OCI-LY1 (cell line): ENCODE results near the gene CFHR3.

Source experiments
- H2AFZ ChIP-seq: fragments of 200-600 bp; sonication (generic), shearing (Covaris generic); 2 replicates; pipeline ENCODE4 v1.6.0; 2014; ENCODE audit warnings: antibody characterized with exemption, mild to moderate bottlenecking, low read length
- H3F3A ChIP-seq: fragments of 200-600 bp; sonication (generic), shearing (Covaris generic); 2 replicates; pipeline ENCODE4 v1.6.0; 2014; ENCODE audit warnings: mild to moderate bottlenecking, antibody characterized with exemption, low read length, moderate library complexity; ENCODE audit not compliant: insufficient read depth
- H3K27ac ChIP-seq: fragments of 200-600 bp; sonication (generic); 2 replicates; pipeline ENCODE4 v1.5.1; 2014; ENCODE audit warnings: low read length, mixed run types, mild to moderate bottlenecking, low read depth; ENCODE audit not compliant: poor library complexity, severe bottlenecking
- H3K27me3 ChIP-seq: fragments of 200-600 bp; sonication (generic); 2 replicates; pipeline ENCODE4 v1.6.0; 2014; ENCODE audit warnings: antibody characterized with exemption, mild to moderate bottlenecking, low read length, moderate library complexity; ENCODE audit not compliant: insufficient read depth
- H3K36me3 ChIP-seq: fragments of 200-600 bp; sonication (generic); 2 replicates; pipeline ENCODE4 v1.6.1; 2014; ENCODE audit warnings: mild to moderate bottlenecking, antibody characterized with exemption, low read length, moderate library complexity, mixed read lengths; ENCODE audit not compliant: insufficient read depth
- H3K4me1 ChIP-seq: fragments of 200-600 bp; sonication (generic); 2 replicates; pipeline ENCODE4 v1.5.1; 2014; ENCODE audit warnings: mild to moderate bottlenecking, low read length, moderate library complexity; ENCODE audit not compliant: insufficient read depth, severe bottlenecking
- H3K4me2 ChIP-seq: fragments of 200-600 bp; sonication (generic), shearing (Covaris generic); 2 replicates; pipeline ENCODE4 v1.6.1; 2014; ENCODE audit warnings: low read length
- H3K4me3 ChIP-seq: fragments of 200-600 bp; sonication (generic); 2 replicates; pipeline ENCODE4 v1.5.1; 2014; ENCODE audit warnings: low read length, low read depth, mild to moderate bottlenecking, mixed read lengths; ENCODE audit not compliant: poor library complexity, severe bottlenecking
- H3K79me2 ChIP-seq: fragments of 200-600 bp; shearing (Covaris generic); 2 replicates; pipeline ENCODE4 v1.6.1; 2016; ENCODE audit warnings: mixed run types, low read length, mixed read lengths; ENCODE audit not compliant: insufficient read depth
- H3K9ac ChIP-seq: fragments of 200-600 bp; sonication (generic), shearing (Covaris generic); 2 replicates; pipeline ENCODE4 v1.6.1; 2014; ENCODE audit warnings: mild to moderate bottlenecking, low read length, mixed read lengths
- H3K9me2 ChIP-seq: fragments of 200-600 bp; sonication (generic), shearing (Covaris generic); 2 replicates; pipeline ENCODE4 v1.6.1; 2014; ENCODE audit warnings: low read depth, mild to moderate bottlenecking, low read length, mixed read lengths
- H3K9me3 ChIP-seq: fragments of 200-600 bp; shearing (Covaris generic); 2 replicates; pipeline ENCODE4 v1.6.1; 2014; ENCODE audit warnings: low read length, mixed read lengths
- H4K20me1 ChIP-seq: fragments of 200-600 bp; sonication (generic), shearing (Covaris generic); 2 replicates; pipeline ENCODE4 v1.6.0; 2016; ENCODE audit warnings: mild to moderate bottlenecking, low read length; ENCODE audit not compliant: insufficient read depth
- EZH2 ChIP-seq: fragments of 200-600 bp; sonication (generic), shearing (Covaris generic); IDR thresholded peaks from 2 replicates; pipeline ENCODE4 v1.8.0; 2017; ENCODE audit warnings: borderline replicate concordance, mixed run types, mild to moderate bottlenecking, antibody characterized with exemption, low read length, moderate library complexity, mixed read lengths
- TF ChIP-seq, protein P1 (sequence below): fragments of 200-600 bp; sonication (generic), shearing (Covaris generic); IDR thresholded peaks from 2 replicates; pipeline ENCODE4 v1.5.1; 2017; ENCODE audit warnings: mild to moderate bottlenecking, antibody characterized with exemption, low read length, moderate library complexity, mixed read lengths

The CFHR3 gene

GRCh38 chr1:196734006-196734405 lies 40.6 kb upstream of the CFHR3 start:
- no peaks in the 10 kb centered on the region for H3K9me2 ChIP-seq
- H3K36me3 ChIP-seq: no peaks in the 10 kb centered on the region
- TF ChIP-seq, protein P1, sequence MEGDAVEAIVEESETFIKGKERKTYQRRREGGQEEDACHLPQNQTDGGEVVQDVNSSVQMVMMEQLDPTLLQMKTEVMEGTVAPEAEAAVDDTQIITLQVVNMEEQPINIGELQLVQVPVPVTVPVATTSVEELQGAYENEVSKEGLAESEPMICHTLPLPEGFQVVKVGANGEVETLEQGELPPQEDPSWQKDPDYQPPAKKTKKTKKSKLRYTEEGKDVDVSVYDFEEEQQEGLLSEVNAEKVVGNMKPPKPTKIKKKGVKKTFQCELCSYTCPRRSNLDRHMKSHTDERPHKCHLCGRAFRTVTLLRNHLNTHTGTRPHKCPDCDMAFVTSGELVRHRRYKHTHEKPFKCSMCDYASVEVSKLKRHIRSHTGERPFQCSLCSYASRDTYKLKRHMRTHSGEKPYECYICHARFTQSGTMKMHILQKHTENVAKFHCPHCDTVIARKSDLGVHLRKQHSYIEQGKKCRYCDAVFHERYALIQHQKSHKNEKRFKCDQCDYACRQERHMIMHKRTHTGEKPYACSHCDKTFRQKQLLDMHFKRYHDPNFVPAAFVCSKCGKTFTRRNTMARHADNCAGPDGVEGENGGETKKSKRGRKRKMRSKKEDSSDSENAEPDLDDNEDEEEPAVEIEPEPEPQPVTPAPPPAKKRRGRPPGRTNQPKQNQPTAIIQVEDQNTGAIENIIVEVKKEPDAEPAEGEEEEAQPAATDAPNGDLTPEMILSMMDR: no peak
- TF ChIP-seq EZH2: no peak
- H3K4me2 ChIP-seq: no peak overlapping the region
- H3K27ac ChIP-seq: no peak overlapping the region
- H3K9me3 ChIP-seq: no peaks in the 10 kb centered on the region
- no peak overlapping the region for H2AFZ ChIP-seq
- no peak overlapping the region for H3K4me3 ChIP-seq
- no peaks in the 10 kb centered on the region for H3F3A ChIP-seq
- no peaks in the 10 kb centered on the region for H3K4me1 ChIP-seq
- H3K9ac ChIP-seq: no peak overlapping the region
- H3K27me3 ChIP-seq: no peaks in the 10 kb centered on the region; the same call in 1 of the 2 replicates
- no peaks in the 10 kb centered on the region for H4K20me1 ChIP-seq
- no peaks in the 10 kb centered on the region for H3K79me2 ChIP-seq

DNA sequence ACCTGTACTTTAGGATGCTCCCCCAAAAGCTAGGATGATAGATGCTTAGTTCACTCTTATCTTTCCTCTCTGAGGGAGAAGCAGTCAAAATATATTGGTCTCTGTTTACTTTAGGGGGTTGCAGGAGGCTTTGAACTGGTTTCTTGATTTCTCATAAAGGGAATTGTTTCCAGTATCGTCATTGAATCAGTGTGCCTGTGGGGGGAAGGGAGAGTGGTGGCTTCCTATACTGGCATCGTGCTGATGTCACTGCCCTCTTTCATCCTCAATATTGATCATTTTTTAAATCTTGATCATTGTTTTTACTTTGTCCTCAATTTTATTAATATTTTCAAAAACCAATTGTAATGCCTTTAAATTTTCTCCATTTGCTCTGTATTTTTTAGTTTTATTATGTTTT lies 40.2 kb upstream of the CFHR3 start:
- no peak overlapping the region for H3K9ac ChIP-seq
- H3K4me1 ChIP-seq: no peaks in the 10 kb centered on the region
- no peak overlapping the region for H2AFZ ChIP-seq
- no peaks in the 10 kb centered on the region for H3K9me3 ChIP-seq
- no peaks in the 10 kb centered on the region for H4K20me1 ChIP-seq
- H3F3A ChIP-seq: no peaks in the 10 kb centered on the region
- H3K27ac ChIP-seq: no peak overlapping the region
- TF ChIP-seq EZH2: no peak
- TF ChIP-seq, protein P1: no peak
- H3K4me2 ChIP-seq: no peak overlapping the region
- H3K79me2 ChIP-seq: no peaks in the 10 kb centered on the region
- no peak overlapping the region for H3K4me3 ChIP-seq
- H3K9me2 ChIP-seq: no peaks in the 10 kb centered on the region
- no peaks in the 10 kb centered on the region for H3K36me3 ChIP-seq
- no peaks in the 10 kb centered on the region; the same call in 1 of the 2 replicates for H3K27me3 ChIP-seq

- no peaks in the 10 kb centered on the region for H3K9me3 ChIP-seq
- H3F3A ChIP-seq: no peaks in the 10 kb centered on the region
- no peak for TF ChIP-seq EZH2
- TF ChIP-seq, protein P1: no peak
- no peak overlapping the region for H2AFZ ChIP-seq
- no peaks in the 10 kb centered on the region for H3K9me2 ChIP-seq
- no peaks in the 10 kb centered on the region for H3K79me2 ChIP-seq
- H3K4me3 ChIP-seq: no peak overlapping the region
- H3K36me3 ChIP-seq: no peaks in the 10 kb centered on the region
- no peak overlapping the region for H3K4me2 ChIP-seq
- no peak overlapping the region for H3K9ac ChIP-seq
- no peaks in the 10 kb centered on the region for H4K20me1 ChIP-seq
- H3K27ac ChIP-seq: no peak overlapping the region
- H3K4me1 ChIP-seq: no peaks in the 10 kb centered on the region
- no peaks in the 10 kb centered on the region for H3K27me3 ChIP-seq
These were observed 35.9 kb upstream of the CFHR3 start for GRCh38 chr1:196738730-196739129.
